Stimulated activated CD4-positive, alpha-beta T cell treated with anti-CD3 and anti-CD28 coated beads, Interleukin-15, amount 100 ng/mL, for 48 hours (primary cell): ENCODE data around the gene UBASH3A.

ENCODE experiments used
- DNase-seq, 2 donors: peaks; one replicate each; pipeline ENCODE4 v3.0.0-alpha.2; 2020; ENCODE audit warnings: low read depth in 2 of 2

Gene UBASH3A

DNA sequence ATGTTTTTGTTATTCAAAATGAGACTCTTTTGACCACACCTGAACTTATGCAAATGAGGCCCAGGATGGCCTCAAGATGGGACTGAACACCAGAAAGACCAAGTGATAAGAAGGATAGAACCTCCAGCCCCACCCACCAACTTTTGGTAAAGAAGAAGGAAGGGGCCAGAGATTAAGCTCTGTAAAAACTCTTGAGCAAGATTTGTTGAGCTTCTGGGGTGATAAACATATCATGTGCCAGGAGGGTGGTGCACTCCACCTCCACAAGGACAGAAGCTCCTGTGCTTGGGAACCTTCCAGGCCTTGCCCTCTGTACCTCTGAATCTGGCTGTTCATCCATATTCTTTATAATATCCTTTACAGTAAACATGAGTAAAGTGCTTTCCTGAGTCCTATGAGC lies 87.0 kb downstream of the UBASH3A start:
- no peak for DNase-seq

DNA sequence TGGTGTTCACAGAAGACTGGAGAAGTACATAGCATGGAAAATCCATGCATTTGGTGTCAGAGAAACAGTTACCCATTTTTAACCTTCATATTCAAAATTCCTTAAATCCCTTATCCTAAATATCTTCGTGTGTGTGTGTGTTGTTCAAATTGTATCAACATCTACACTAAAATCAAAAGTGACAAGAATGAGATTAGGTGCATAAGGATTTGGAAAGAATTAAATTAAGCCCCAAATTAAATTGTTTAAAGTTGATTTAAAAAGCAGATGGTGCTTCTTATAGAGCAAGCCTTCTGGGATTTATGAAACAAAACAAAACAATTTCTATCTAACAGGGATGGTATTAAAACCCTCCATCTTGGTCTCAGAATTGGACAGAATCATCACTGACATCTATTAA lies 87.6 kb downstream of the UBASH3A start:
- no peak for DNase-seq

DNA sequence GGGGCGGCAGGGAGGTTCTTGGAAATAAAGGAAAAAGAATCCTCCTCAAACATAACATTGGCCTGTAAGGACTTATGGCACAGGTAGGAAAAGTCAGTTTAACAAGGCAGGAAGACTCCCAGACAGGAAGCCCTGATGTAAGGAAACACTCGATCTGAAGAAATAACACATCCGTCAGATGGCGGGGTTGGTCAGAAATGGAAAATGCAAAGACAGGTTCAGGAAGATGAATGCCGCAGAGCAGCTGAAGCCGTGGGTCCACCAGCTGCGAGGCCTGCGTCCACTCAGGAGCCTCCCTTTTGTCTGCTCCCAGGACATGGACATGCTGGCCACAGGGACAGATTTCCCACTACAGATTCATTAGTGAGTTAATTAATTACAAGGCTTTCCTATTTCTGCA lies 88.5 kb downstream of the UBASH3A start:
- no peak for DNase-seq

DNA sequence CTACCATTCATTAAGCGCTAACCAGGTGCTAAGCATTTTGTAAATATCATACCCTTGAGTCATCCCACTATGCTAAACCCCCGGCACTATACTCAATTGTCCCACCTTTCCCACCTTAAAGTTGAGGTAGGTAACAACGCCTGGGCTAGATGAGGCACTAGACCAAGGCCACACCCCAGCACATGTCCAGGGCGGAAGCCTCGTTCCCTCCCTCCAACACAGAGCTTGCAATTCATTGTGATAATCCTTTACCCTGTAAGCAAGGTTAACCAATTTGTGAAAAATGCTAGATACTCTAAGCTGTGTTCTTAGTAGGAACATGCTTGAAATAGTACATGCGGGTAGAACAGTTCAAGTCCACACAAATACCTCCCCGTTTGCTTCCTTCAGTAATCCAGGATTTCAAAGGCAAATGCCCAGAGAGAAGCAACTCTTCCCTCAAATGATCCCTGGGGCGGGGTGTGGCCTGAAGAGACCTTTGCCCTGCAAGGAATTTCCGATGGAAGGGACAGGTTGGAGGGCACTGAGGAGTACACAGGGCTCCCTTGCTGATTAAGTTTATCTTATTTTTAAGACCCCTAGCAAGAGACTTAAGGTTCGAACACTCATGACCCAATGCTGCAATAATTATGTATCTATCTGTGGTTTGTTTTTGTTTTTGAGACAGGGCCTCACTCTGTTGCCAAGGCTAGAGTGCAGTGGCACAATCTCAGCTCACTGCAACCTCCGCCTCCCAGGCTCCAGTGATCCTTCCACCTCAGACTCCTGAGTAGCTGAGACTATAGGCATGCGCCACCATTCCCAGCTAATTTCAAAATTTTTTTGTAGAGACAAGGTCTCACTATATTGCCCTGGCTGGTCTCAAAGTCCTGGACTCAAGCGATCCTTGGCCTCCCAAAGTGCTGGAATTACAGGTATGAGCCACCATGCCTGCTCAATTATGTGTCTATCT lies 89.7 kb downstream of the UBASH3A start:
- no peak for DNase-seq

DNA sequence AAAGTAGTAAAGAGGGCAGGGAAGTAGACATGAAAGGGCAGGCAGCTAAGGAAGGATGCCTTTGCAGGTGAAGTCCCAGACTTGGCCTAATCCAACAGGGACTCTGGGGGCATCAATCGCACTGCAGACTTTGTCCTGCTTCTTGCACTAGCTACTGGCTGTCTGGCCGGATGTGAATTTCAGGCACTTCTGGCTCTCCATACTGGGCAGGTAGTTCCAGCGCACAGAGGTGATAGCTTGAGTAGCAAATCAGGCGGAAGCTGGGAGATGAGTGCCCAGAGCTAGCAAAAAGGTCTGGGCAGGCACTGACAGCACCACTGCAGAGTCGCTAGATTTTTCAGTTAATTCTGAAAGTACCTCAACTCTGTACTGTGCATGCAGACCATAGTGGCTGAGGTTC lies 91.3 kb downstream of the UBASH3A start:
- no peak for DNase-seq

DNA sequence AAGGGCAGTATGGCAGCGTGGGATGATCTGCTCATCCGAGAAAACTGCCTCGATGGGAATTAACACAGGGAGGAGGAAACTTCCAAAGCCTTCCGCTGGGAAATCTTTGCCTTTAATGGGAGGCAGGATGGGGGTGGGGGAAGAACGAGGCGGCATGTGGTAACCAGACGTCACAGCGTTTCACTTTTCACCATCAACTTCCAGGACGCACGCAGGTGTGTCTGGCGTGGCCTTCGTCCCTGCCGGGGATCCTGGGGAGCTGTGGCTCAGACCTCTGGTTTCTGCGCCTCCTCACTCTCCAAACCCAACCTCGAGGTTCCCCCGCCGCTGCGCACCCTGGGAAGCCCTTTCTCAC lies 92.0 kb downstream of the UBASH3A start:
- no peak for DNase-seq

DNA sequence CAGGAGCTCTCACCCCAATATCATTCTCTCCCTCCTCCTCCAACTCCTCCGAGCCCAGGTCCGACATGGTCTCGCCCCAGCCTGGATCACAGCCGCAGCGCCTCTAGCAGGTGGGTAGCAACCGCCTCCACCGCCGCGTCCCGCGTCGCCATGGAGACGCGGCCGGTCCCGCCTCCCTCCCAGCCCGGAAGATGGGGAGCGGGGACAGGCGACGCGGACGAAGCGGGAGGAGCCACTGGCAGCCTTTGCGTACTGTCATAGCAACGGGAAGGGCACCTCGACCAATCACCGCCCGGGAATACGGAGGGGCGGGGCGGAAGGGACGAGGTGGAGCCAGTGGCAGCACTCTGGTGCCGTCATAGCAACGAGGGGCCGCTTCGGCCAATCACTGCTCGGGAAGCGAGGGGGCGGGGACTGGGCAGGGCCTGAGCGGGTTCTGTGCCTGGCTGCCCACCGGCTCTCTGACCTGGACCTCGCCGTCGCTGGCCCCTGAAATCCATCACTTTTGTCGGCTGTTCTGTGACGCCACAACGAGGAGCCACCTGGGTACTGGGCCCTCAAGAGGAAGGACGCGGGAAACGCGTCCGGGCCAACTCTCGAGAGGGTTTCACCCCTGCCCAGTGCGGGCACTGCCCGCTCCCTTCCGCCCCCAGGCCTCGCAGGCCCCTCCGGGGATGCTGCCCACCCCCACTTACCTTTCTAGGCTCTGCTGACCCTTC lies 92.6 kb downstream of the UBASH3A start, which contains the start of gene RSPH1:
RSPH1 (minus strand) TSS at position 105 of the 719 bp plus-strand sequence; CDS start at position 67, 38 bp downstream.
- DNase-seq = peak; percentile 98 to 100

DNA sequence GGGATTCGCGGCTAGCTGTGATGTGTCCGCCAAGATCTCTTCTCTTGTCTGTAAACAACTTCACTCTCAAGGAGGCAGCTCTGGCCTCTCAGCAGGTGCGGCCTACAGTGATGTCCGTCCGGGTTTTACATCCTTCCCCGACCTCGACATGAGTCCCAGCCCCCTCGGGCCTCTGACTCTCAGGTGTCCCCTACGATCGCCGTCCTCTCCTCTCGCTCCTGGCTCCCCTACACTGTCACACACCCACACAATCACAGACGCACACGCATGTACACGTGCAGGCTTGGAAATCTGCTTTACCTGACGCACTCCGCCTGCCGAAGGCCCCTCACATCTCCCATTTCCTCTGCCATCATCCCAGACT lies 93.1 kb downstream of the UBASH3A start:
- no peak for DNase-seq
